MM.1S (cell line): ENCODE results near the gene RBKS.

Experiments used
- DNase-seq: peaks from one replicate; pipeline ENCODE4 v3.0.0-alpha.2; 2015
- H2AFZ ChIP-seq: fragments of 300-600 bp; sonication (generic); 2 replicates; pipeline ENCODE4 v1.6.0; 2016; ENCODE audit warnings: antibody characterized with exemption, low read length
- H3F3A ChIP-seq: fragments of 300-600 bp; sonication (generic); 2 replicates; pipeline ENCODE4 v1.6.1; 2016; ENCODE audit warnings: mild to moderate bottlenecking, antibody characterized with exemption, low read length, moderate library complexity, mixed read lengths; ENCODE audit not compliant: insufficient read depth
- H3K27ac ChIP-seq: fragments of 300-600 bp; sonication (generic); 2 replicates; pipeline ENCODE4 v1.5.1; 2016; ENCODE audit warnings: mild to moderate bottlenecking, low read length
- H3K27me3 ChIP-seq: fragments of 300-600 bp; sonication (generic); replicated peaks from 2 replicates; pipeline ENCODE4 v1.6.0; 2016; ENCODE audit warnings: low read length; ENCODE audit not compliant: insufficient read depth
- H3K36me3 ChIP-seq: fragments of 300-600 bp; sonication (generic); replicated peaks from 2 replicates; pipeline ENCODE4 v1.6.1; 2016; ENCODE audit warnings: mild to moderate bottlenecking, low read length, mixed read lengths; ENCODE audit not compliant: insufficient read depth
- H3K4me1 ChIP-seq: fragments of 300-600 bp; sonication (generic); 2 replicates; pipeline ENCODE4 v1.6.1; 2016; ENCODE audit warnings: low read length, mixed read lengths
- H3K4me2 ChIP-seq: fragments of 300-600 bp; sonication (generic); 2 replicates; pipeline ENCODE4 v1.6.0; 2016; ENCODE audit warnings: low read depth, low read length
- H3K4me3 ChIP-seq: fragments of 300-600 bp; sonication (generic); 2 replicates; pipeline ENCODE4 v1.5.1; 2016; ENCODE audit warnings: low read length, mixed read lengths
- H3K79me2 ChIP-seq: fragments of 300-600 bp; sonication (generic); 2 replicates; pipeline ENCODE4 v1.6.1; 2016; ENCODE audit warnings: mixed run types, low read length, mixed read lengths
- H3K9ac ChIP-seq: fragments of 300-600 bp; sonication (generic); 2 replicates; pipeline ENCODE4 v1.6.1; 2016; ENCODE audit warnings: low read length, mixed read lengths
- H3K9me2 ChIP-seq: fragments of 300-600 bp; sonication (generic); replicated peaks from 2 replicates; pipeline ENCODE4 v1.6.1; 2016; ENCODE audit warnings: mild to moderate bottlenecking, low read length, mixed read lengths; ENCODE audit not compliant: insufficient read depth
- H3K9me3 ChIP-seq: fragments of 300-600 bp; sonication (generic); replicated peaks from 2 replicates; pipeline ENCODE4 v1.6.1; 2016; ENCODE audit warnings: mild to moderate bottlenecking, low read length, mixed read lengths; ENCODE audit not compliant: insufficient read depth
- H4K20me1 ChIP-seq: fragments of 300-600 bp; sonication (generic); 2 replicates; pipeline ENCODE4 v1.6.1; 2016; ENCODE audit warnings: mild to moderate bottlenecking, low read length, moderate library complexity, mixed read lengths; ENCODE audit not compliant: insufficient read depth
- EZH2 ChIP-seq: fragments of 300-600 bp; sonication (generic); optimal IDR thresholded peaks from 2 replicates; pipeline ENCODE3; 2017; ENCODE audit warnings: low read depth, mild to moderate bottlenecking, antibody characterized with exemption, low read length, mixed read lengths
- EZH2phosphoT487 ChIP-seq: fragments of 300-600 bp; sonication (generic); IDR thresholded peaks from 2 replicates; pipeline ENCODE4 v1.6.1; 2018; ENCODE audit warnings: antibody characterized with exemption, low read length
- TF ChIP-seq, protein P1 (sequence below): fragments of 300-600 bp; sonication (generic); IDR thresholded peaks from 2 replicates; pipeline ENCODE4 v1.5.1; 2016; ENCODE audit warnings: antibody characterized with exemption, low read length, mixed read lengths

Gene RBKS

DNA sequence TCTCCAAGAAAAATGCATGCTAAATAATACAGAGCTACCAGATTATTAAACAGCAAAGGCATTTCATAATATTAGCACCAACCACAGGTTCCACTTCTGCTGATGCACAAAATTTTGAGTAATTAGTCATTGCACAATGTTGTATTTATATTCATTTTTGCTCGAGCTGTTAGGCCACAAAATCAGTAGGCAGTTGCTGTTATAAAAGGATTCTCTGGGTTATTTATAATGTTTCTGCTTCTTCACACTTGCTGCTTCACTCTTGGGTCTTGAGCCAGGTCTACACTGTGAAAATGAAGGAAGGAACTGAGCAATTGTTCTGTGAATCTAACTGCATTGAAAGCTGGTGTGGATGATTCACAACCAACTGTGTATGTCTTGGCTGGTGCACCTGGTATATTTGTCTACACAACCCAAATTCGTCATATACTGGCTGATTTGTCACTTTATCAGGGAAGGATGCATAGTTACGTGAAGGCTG is 80.4 kb downstream of the RBKS start:
- Histone ChIP-seq H3K79me2 (no peaks in the 10 kb centered on the region), H2AFZ (no peak overlapping the region), H3K27me3 (no peaks in the 10 kb centered on the region), H3K36me3 (no peaks in the 10 kb centered on the region), H3K4me3 (no peak overlapping the region), H3K9me2 (no peaks in the 10 kb centered on the region), H3K4me1 (no peaks in the 10 kb centered on the region), H4K20me1 (no peaks in the 10 kb centered on the region), H3K4me2 (no peak overlapping the region), H3F3A (no peaks in the 10 kb centered on the region), H3K9me3 (no peaks in the 10 kb centered on the region), H3K27ac (no peak overlapping the region), H3K9ac (no peak overlapping the region)
- no peak for DNase-seq
- TF ChIP-seq, protein P1, sequence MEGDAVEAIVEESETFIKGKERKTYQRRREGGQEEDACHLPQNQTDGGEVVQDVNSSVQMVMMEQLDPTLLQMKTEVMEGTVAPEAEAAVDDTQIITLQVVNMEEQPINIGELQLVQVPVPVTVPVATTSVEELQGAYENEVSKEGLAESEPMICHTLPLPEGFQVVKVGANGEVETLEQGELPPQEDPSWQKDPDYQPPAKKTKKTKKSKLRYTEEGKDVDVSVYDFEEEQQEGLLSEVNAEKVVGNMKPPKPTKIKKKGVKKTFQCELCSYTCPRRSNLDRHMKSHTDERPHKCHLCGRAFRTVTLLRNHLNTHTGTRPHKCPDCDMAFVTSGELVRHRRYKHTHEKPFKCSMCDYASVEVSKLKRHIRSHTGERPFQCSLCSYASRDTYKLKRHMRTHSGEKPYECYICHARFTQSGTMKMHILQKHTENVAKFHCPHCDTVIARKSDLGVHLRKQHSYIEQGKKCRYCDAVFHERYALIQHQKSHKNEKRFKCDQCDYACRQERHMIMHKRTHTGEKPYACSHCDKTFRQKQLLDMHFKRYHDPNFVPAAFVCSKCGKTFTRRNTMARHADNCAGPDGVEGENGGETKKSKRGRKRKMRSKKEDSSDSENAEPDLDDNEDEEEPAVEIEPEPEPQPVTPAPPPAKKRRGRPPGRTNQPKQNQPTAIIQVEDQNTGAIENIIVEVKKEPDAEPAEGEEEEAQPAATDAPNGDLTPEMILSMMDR, result no peak
- TF ChIP-seq EZH2phosphoT487 (no peak), EZH2 (no peak)

DNA sequence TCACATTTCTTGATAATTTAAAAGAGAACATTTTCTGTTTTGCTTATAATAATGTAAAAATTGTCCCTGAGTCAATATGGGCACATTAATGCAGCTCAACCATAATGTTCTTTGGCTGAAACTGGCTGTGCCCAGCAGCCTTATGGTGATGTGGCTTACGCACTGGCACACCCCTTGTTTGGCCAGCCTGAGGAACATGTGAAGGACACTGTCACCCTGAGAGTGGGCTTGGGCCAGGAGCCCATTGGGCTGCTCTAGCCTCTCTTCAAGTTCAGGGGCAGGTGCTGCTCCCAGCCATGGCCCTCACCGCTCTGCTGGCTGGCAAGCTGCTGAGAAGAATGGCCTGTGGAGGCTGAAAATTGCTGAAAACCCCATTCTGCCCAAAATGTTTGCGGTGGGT is 81.2 kb downstream of the RBKS start:
- Histone ChIP-seq H3K9me2 (no peaks in the 10 kb centered on the region), H3K9me3 (no peaks in the 10 kb centered on the region), H4K20me1 (no peaks in the 10 kb centered on the region), H3K27ac (no peak overlapping the region), H3K79me2 (no peaks in the 10 kb centered on the region), H3F3A (no peaks in the 10 kb centered on the region), H3K4me3 (no peak overlapping the region), H3K36me3 (no peaks in the 10 kb centered on the region), H3K27me3 (no peaks in the 10 kb centered on the region), H2AFZ (no peak overlapping the region), H3K4me1 (no peaks in the 10 kb centered on the region), H3K4me2 (no peak overlapping the region), H3K9ac (no peak overlapping the region)
- DNase-seq, result no peak
- no peak for TF ChIP-seq EZH2
- no peak for TF ChIP-seq EZH2phosphoT487
- TF ChIP-seq, protein P1, result no peak

DNA sequence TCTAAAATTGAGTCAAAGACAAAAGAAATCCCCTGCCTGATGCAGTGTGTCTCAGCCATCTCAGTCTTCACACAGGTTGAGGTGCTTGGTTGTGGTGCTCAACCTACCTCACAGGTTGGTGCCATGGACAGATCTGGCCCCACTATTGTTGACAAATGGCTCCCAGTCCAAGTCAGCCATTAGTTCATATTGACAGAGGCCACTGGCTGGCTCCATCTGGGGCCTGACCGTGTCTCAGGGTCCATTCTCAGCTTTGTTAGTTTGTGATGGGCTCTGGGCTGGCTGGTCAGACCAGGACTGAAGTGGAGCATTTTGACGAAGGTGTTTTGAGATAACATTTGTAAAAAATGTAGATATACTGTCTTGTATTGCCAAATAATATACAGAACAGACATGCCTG is 81.8 kb downstream of the RBKS start:
- Histone ChIP-seq H4K20me1 (no peaks in the 10 kb centered on the region), H3K79me2 (no peaks in the 10 kb centered on the region), H3K9me3 (no peaks in the 10 kb centered on the region), H3K9me2 (no peaks in the 10 kb centered on the region), H3F3A (no peaks in the 10 kb centered on the region), H3K4me2 (no peak overlapping the region), H3K4me1 (no peaks in the 10 kb centered on the region), H2AFZ (no peak overlapping the region), H3K9ac (no peak overlapping the region), H3K27ac (no peak overlapping the region), H3K36me3 (no peaks in the 10 kb centered on the region), H3K27me3 (no peaks in the 10 kb centered on the region), H3K4me3 (no peak overlapping the region)
- TF ChIP-seq EZH2, result no peak
- TF ChIP-seq EZH2phosphoT487, result no peak
- TF ChIP-seq, protein P1, result no peak
- no peak for DNase-seq
